DOHH2 (cell line): ENCODE data around the gene ESPL1.

ENCODE experiments used
- H3F3A ChIP-seq: fragments of 200-600 bp; sonication (generic), shearing (Covaris generic); 2 replicates; pipeline ENCODE4 v1.6.0; 2016; ENCODE audit warnings: antibody characterized with exemption, mild to moderate bottlenecking; ENCODE audit not compliant: control insufficient read depth, insufficient read depth
- H3K27ac ChIP-seq: fragments of 200-600 bp; sonication (generic); 2 replicates; pipeline ENCODE4 v1.5.1; 2014; ENCODE audit warnings: low read depth, mild to moderate bottlenecking, low read length, moderate library complexity
- H3K27me3 ChIP-seq: fragments of 200-600 bp; sonication (generic); 2 replicates; pipeline ENCODE4 v1.6.1; 2014; ENCODE audit warnings: mild to moderate bottlenecking, low read length, mixed read lengths; ENCODE audit not compliant: control insufficient read depth
- H3K36me3 ChIP-seq: fragments of 200-600 bp; sonication (generic); 2 replicates; pipeline ENCODE4 v1.6.1; 2014; ENCODE audit warnings: mild to moderate bottlenecking, low read length, moderate library complexity, mixed read lengths; ENCODE audit not compliant: control insufficient read depth
- H3K4me1 ChIP-seq: fragments of 200-600 bp; sonication (generic); 2 replicates; pipeline ENCODE4 v1.6.1; 2014; ENCODE audit warnings: mild to moderate bottlenecking, low read length, mixed read lengths; ENCODE audit not compliant: control insufficient read depth
- H3K4me2 ChIP-seq: fragments of 200-600 bp; sonication (generic); 2 replicates; pipeline ENCODE4 v1.6.0; 2014; ENCODE audit warnings: mild to moderate bottlenecking, low read length, moderate library complexity
- H3K4me3 ChIP-seq: fragments of 200-600 bp; sonication (generic); 2 replicates; pipeline ENCODE4 v1.5.1; 2014; ENCODE audit warnings: mild to moderate bottlenecking, low read length, mixed read lengths
- H3K79me2 ChIP-seq: fragments of 200-600 bp; sonication (generic); 2 replicates; pipeline ENCODE4 v1.6.1; 2014; ENCODE audit warnings: mild to moderate bottlenecking, low read length, mixed read lengths; ENCODE audit not compliant: control insufficient read depth
- H3K9me2 ChIP-seq: fragments of 200-600 bp; sonication (generic); replicated peaks from 2 replicates; pipeline ENCODE4 v1.6.1; 2014; ENCODE audit warnings: mild to moderate bottlenecking, low read length, mixed read lengths; ENCODE audit not compliant: control insufficient read depth
- H3K9me3 ChIP-seq: fragments of 200-600 bp; sonication (generic); 2 replicates; pipeline ENCODE4 v1.6.1; 2014; ENCODE audit warnings: antibody characterized with exemption, low read length, mixed read lengths; ENCODE audit not compliant: control insufficient read depth, insufficient read depth
- H4K20me1 ChIP-seq: fragments of 200-600 bp; sonication (generic); 2 replicates; pipeline ENCODE4 v1.6.0; 2014; ENCODE audit warnings: low read depth, mild to moderate bottlenecking, antibody characterized with exemption, low read length, moderate library complexity; ENCODE audit not compliant: control insufficient read depth, insufficient read depth
- EZH2phosphoT487 ChIP-seq: fragments of 200-600 bp; sonication (generic); IDR thresholded peaks from 2 replicates; pipeline ENCODE4 v1.6.1; 2017; ENCODE audit warnings: borderline replicate concordance, mild to moderate bottlenecking, antibody characterized with exemption, low read length, moderate library complexity, mixed read lengths
- TF ChIP-seq, protein P1 (sequence below): fragments of 200-600 bp; sonication (generic); IDR thresholded peaks from one replicate; pipeline ENCODE4 v1.5.1; 2014; ENCODE audit warnings: antibody characterized with exemption, mild to moderate bottlenecking, low read depth, low read length; ENCODE audit not compliant: poor library complexity, severe bottlenecking

Gene ESPL1

DNA sequence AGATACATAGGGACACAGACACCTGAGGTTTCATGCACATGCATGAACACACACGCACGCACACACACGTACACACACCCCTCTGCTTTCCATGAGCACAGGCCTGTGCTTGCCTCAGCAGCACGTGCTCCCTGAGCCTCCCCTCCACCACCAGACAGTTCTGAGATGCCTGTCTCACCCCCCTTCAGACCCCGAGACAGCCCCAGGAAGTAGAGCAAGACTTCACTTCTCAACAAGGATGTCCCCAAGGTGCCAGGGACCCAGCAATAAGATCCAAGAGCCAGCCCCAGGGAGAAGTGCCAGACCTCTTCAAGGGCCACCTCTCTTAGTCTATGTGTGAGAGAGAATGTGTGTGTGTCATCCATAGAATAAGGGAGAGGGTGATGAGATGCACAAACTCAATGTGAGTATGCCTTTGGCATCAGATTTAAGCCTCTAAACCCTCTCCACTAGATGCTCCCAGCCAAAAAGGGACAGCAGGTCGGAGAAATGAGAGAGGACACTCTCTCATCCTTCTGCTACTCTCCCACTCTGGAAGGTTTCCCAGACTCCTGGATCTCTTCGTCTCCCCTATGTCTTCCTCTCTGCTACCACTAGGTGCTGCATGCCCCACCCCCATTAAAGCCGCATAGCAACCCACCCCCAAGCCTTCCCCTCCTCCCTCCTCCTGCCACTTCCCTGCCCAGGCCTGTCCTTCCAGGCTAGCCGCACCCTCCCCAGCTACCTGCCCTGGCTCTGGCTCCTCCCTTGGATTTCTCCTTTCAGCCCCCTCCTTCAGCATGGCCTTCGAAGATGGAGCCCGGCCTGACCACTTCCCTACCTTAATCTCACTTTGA is 43.8 kb upstream of the ESPL1 start:
- Histone ChIP-seq H3F3A (peaks cover 10% of the 10 kb centered on the region), H3K79me2 (no peaks in the 10 kb centered on the region), H3K9me3 (no peaks in the 10 kb centered on the region), H3K27me3 (peaks cover 18% of the 10 kb centered on the region), H3K4me2 (no peak overlapping the region), H4K20me1 (no peaks in the 10 kb centered on the region), H3K36me3 (no peaks in the 10 kb centered on the region), H3K9me2 (no peaks in the 10 kb centered on the region), H3K4me1 (peaks cover 36% of the 10 kb centered on the region), H3K4me3 (no peak overlapping the region), H3K27ac (no peak overlapping the region)
- TF ChIP-seq, protein P1, sequence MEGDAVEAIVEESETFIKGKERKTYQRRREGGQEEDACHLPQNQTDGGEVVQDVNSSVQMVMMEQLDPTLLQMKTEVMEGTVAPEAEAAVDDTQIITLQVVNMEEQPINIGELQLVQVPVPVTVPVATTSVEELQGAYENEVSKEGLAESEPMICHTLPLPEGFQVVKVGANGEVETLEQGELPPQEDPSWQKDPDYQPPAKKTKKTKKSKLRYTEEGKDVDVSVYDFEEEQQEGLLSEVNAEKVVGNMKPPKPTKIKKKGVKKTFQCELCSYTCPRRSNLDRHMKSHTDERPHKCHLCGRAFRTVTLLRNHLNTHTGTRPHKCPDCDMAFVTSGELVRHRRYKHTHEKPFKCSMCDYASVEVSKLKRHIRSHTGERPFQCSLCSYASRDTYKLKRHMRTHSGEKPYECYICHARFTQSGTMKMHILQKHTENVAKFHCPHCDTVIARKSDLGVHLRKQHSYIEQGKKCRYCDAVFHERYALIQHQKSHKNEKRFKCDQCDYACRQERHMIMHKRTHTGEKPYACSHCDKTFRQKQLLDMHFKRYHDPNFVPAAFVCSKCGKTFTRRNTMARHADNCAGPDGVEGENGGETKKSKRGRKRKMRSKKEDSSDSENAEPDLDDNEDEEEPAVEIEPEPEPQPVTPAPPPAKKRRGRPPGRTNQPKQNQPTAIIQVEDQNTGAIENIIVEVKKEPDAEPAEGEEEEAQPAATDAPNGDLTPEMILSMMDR, result peak; percentile 27
- no peak for TF ChIP-seq EZH2phosphoT487

DNA sequence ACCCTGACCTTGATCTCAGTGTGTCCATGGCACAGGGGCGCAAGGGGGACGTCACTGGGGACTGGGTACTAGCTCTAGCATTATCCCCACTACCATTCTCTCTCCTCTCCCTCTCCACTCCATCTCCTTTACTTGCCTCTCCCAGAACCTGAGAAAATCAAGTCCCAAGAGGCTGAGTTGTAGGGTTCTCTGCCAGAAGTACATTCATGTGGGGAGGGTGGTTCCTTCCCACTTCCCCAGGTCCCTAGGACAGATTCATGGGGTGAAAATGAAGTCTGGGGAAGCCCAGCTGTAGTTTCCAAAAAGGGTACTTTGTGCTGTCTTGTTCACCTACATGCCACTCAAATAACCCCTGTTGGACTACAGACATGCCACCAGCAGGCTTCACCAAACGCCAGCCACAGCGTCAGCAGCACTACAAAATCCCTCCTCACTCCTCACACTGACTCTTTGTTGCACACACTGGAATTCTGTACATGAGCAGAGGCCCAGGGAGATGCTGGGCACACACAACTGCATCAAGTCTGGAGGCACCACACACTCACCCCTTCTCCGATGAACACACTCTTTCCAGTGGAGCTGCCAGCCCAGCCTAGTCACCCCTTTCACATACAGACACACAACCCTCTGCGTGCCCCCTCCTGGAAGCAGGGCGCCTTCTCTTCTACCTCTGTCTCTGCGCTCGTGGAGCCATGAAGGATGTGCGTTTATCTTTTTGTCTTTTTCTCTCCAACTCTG is 43.0 kb upstream of the ESPL1 start:
- peaks cover 10% of the 10 kb centered on the region for H3F3A ChIP-seq
- TF ChIP-seq, protein P1, result no peak
- TF ChIP-seq EZH2phosphoT487, result no peak
- H3K4me3 ChIP-seq, result no peak overlapping the region
- H3K79me2 ChIP-seq, result no peaks in the 10 kb centered on the region
- peaks cover 17% of the 10 kb centered on the region for H3K27me3 ChIP-seq
- no peaks in the 10 kb centered on the region for H4K20me1 ChIP-seq
- H3K27ac ChIP-seq, result no peak overlapping the region
- no peaks in the 10 kb centered on the region for H3K9me3 ChIP-seq
- H3K9me2 ChIP-seq, result no peaks in the 10 kb centered on the region
- peaks cover 29% of the 10 kb centered on the region for H3K4me1 ChIP-seq
- H3K4me2 ChIP-seq, result no peak overlapping the region
- no peaks in the 10 kb centered on the region for H3K36me3 ChIP-seq

DNA sequence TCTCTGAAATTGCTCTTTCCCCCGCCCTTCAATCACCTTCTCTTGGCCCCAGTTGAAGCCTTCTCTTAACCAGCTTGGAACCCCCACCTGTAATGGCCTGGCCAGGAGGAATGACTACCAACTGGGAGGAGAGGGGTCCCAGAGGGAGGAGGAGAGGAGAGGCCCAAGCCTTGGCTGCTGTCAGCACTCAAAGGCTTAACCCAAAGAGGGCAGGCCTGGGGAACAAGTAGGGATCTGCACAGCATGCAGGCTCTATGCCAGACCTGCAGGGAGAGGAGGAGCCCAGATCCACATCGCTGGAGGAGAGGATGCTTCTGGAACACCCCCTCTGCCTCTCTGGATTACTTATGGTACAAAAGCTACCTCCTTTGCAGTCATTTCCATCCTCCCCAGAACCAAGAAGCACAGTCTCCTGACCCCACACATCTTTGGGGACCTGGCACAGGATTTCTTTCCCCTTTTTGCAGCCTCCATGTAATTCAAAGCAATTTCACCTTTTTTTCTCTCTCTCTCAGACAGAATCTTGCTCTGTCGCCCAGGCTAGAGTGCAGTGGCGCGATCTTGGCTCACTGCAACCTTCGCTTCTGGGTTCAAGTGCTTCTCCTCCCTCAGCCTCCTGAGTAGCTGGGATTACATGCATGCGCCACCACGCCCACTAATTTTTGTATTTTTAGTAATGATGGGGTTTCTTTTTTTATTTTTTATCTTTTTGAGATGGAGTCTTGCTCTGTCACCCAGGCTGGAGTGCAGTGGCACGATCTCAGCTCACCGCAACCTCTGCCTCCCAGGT is 42.3 kb upstream of the ESPL1 start:
- no peaks in the 10 kb centered on the region for H3K79me2 ChIP-seq
- no peak overlapping the region for H3K4me2 ChIP-seq
- peaks cover 10% of the 10 kb centered on the region for H3F3A ChIP-seq
- no peaks in the 10 kb centered on the region for H3K36me3 ChIP-seq
- peaks cover 24% of the 10 kb centered on the region for H3K4me1 ChIP-seq
- H3K4me3 ChIP-seq, result no peak overlapping the region
- peaks cover 17% of the 10 kb centered on the region for H3K27me3 ChIP-seq
- H3K9me3 ChIP-seq, result no peaks in the 10 kb centered on the region
- H3K27ac ChIP-seq, result no peak overlapping the region
- no peaks in the 10 kb centered on the region for H4K20me1 ChIP-seq
- no peak for TF ChIP-seq EZH2phosphoT487
- TF ChIP-seq, protein P1, result no peak
- H3K9me2 ChIP-seq, result no peaks in the 10 kb centered on the region
